Activated CD4-positive, alpha-beta T cell treated with anti-CD3 and anti-CD28 coated beads, Interleukin-2, Interleukin-4, amounts not matched to agents 100 ng/mL and 50 ng/mL, durations not matched to agents 16 hours and 8 hours (primary cell): ENCODE results near the gene WWC1.

Experiments
- DNase-seq: peaks from one replicate; pipeline ENCODE4 v3.0.0-alpha.2; 2020; ENCODE audit warnings: low spot score

WWC1 gene

DNA sequence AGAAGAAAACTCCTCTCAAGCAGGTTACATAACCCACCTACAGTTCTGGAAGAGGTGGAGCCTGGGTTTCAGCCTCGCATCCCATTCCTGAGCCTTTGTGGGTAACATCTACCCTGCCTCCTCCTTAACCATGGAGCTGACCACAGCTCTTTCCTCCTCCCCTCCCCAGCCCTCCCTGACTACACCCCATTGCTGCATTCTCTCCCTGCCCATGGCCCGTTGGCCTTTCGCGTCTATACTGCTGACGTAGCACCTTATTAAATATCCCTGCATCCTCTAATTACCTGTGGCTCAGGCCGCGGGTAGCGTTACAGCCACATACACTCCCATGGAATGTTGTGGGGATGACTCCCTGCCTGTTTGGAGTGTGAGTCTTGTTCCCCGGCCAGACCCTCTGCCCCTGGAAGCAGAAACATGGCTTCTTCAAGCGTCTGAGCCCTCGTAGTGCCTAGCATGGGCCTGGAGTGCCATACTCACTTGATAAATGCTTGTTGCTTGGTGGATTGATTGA is 72.8 kb downstream of the WWC1 start:
- no peak for DNase-seq

DNA sequence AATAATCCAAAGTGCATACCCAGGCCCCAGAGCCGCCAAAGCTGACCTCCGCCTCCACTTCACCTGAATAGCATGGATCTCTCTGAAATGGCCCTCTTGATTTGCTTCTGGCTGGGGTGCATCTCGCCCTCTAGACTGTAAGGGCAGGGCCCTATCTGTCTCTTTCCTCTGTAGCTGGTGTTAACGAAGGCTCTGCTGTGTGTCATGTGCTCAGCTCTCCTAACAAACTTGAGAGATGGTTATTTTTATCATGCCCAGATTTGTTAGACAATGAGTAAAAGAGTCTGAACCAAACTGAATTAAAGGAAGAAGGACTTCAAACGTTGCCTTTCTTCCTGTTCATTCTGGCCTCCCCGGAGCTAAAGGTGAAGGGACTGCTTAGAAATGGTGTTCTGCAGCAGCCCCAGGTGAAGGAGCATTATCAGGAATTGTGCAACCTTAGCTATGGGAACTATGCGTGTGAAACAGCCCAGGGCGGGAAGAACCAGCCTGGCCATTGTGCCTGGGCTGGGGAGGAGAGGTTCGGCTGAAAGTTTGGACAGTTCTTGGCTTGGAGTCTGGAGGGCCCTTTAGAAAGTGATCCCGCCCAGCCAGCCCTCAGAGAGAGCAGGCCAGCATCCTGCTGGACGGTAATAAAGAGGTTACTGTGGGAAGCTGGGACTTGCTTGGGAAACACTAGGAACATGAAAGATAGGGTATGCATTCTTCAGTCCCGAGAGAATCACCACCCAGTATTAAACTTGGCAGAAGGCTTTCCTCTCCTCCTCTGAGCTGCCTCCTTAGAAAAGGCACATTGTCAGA is 73.5 kb downstream of the WWC1 start:
- DNase-seq = no peak

DNA sequence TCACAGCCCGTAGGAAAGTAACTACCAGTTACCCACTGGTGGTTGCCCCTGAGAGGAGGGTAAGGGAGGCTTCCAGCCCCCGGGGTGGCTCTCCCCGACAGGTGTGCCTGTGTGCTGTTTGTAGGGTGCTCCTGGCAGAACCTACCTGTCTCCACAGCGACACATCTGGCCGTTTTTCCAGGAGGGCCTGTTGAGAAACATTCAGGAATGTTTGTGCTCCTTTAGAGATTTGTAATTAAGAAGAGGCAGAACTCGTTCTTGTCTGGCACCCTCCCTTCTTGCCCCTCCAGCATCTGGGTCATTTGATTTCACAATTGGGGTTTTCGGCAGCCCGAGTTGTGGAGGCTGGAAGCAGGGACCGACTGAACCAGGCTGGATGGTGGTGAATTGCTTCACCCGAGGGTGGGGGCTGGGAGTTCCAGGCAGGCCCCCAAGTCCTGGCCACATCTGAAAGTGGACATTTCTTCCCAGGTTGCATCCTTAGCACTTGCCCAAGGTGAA is 74.2 kb downstream of the WWC1 start:
- DNase-seq = no peak

DNA sequence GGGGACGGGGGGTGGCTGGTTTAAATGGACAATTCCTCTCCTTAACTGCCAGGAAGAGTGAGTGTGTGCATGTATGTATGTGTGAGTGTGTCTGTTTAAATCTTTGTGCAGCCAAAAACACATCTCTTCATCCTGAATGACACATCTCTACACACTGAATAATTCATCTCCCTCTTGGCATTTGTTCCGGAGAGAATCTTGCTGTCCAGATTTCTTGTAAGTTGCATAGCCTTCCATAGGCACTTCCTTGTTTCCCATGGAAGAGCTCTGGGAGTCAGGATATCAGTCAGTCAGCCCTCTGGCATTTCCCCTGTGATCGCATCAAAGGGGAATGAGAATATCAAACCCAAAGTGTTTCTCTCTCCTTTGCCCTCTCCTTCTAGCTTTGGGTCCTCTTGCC is 74.7 kb downstream of the WWC1 start:
- DNase-seq = no peak

DNA sequence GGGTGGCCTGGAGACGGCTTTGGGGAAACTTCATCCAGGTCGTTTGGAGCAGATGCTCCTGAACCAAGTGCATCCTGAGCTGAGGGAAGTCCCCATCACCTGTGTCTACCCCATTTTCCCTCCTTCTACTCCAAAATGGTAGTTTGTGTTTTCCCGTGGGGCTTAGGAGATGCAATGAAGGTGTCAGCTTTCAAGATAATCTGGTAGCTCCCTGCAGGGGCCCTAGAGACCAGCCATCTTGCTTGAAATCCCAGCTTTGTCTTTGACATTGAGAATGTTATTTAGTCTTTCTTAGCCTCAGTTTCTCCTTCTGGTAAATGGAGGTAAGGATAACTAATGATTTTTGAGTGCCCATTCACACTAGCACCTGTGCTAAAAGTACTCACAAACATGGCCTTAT is 77.4 kb downstream of the WWC1 start:
- no peak for DNase-seq

DNA sequence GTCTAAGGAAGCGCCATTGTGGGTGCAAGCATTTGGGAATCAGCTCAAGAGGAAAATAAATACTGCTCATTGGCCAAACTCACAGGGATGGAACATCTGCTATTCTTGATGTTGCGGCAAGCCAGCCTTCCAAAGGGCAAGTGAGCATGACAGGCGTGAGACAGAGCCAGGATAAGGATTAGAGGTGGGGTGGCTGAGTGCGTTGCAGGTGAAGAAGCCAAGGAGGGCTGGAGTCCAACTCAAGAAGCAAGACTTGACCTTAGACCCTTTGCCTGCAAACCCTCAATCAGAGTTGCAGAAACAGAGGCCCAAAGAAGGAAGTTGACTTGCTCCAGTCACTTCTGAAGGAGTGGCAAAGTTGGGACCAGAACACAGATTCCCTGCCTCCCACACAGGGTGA is 79.4 kb downstream of the WWC1 start:
- no peak for DNase-seq

DNA sequence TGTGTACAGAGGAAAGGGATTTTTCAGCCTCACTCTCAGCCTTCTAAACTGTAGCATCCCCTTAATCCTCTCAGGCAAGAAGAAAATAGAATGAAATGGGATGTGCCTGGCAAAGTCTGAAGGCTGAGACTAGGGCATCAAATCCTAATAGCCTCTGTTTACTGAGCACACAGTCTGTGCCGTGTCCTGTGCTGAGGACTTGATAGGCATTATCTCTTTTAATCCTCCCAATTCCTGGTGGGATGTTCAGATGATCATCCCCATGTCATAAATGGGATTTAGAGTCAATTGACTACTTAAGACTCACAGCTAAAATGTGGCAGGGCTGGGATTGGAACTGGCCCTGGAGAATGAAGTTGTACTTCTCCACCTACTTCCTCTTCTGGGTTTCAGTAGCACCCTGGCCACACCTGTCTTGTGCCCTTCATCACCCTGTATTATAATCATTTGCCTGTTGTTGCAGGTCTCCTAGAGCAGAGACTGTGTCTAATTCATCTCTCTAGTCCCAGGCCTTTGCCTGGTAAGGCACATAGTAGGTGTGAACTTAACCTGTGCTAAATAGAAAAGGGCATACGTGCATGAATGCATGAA is 81.0 kb downstream of the WWC1 start:
- DNase-seq = no peak

DNA sequence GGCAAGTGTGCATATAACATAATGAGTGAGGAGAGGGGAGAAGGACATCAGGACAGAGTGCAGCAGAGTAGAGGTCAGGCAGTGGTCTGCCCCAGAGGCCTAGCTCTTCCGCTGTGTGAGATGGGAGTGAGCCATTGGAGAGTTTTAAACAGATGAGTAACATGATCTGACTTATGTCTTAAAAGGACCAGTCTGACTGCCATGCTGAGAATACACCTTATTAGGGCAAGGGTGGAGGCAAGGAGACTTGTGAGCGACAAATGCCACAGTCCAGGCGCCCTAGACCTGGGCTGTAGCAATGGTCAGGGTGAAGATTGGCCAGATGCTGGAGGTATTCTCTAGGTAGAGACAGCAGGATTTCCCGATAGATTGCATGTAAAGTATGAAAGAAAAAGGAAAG is 83.1 kb downstream of the WWC1 start:
- no peak for DNase-seq

DNA sequence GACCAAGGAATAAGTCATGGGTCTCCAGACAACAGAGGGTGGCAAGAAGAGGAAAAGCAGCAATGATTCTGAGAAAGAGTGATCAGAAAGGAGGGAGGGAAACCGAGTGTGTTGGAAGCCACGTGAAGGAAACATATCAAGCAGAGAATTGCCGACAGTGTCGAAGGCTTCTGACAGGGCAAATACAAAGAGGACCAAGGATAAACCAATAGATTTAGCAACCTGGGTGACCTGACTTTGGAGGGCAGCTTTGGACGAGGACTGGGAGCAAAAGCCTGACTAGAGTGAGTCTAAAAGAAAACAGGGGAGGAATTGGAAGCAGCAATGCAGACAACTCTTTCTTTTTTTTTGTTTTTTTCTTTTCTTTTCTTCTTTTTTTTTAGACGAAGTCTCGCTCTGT is 83.8 kb downstream of the WWC1 start:
- DNase-seq = no peak

DNA sequence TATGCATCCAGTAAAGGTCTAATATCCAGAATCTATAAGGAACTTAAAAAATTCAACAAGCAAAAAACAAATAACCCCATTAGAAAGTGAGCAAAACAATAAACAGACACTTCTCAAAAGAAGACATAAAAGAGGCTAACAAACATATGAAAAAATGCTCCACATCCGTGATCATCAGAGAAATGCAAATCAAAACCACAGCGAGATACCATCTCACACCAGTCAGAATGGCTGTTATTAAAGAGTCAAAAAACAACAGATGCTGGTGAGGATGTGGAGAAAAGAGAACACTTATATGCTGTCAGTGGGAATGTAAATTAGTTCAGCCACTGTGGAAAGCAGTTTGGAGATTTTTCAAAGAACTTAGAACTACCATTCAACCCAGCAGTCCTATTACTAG is 86.1 kb downstream of the WWC1 start:
- DNase-seq = peak; percentile 7

DNA sequence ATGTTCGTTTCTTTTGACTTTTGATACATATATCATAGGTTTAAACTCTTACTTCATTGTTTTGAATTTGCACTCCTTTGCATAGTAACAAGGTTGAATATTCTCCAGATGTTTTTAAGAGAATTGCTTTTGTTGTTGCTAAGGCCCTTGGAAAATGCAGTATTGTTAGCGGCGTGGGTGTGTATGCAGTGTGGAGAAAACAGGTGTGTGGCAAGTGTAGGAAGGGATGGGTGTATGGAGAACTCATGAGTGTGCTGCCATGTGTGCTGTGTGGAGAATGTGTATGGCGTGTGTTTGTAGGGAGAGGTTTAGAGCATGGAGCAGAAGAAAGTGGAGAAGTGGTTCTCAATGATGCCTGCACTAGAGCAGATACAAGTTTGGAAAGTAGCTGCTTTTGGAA is 87.3 kb downstream of the WWC1 start:
- DNase-seq = no peak

DNA sequence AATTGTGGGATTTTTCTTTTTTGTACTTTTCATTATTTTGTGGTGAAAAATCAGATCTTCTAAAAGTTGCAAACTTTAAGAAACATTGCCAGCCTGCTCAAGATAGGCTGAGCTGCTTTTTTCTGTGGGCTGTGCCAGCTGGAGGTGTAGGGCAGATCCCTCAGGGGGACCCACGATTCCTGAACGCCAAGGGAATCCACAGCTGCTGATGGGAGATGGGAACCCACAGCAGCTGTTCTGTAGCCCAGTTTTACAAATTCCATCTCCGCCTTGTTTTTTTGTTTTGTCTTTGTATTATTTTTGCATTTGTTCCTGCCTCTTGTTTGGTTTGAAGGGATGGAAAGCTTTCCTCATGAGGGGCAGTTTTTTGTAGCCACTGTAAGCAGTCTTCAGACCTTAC is 91.0 kb downstream of the WWC1 start:
- no peak for DNase-seq

DNA sequence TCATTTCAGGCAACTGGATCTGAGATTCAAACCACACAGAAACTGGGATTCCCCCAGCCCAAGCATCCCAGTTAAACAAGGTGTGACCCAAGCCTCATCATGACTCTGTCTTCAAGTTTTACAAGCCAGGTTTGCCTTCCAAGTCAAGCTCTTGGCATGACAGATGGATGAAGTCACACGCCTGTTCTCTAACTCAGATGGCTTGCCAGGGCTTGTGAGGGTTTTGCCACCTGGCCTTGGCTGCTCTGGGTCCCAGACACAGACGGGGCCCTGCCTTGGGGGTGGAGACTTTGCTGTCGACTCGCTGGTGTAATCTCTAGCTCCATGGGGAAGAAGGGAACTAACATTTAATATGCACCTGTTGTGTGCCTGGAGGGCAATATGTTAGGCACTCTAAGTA is 99.0 kb downstream of the WWC1 start:
- DNase-seq = no peak

DNA sequence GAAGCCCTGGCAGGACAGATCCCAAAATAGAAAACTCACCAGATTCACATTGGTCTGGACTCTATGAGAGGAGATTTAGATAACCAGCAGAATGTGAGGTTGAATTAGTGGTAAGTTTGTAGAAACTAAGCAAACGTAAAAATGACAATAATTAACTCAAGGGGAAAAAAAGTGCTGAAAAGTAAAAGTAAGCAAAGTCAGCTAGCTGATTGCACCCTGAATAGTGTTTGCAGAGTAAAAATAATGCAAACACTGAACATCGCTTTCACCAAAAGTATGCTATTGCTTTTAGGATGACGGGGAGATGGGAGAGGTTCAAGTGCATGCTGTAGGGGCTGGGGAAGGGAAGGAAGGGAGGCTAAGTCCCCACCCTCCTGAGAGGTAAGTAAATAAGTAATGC is 102.3 kb downstream of the WWC1 start:
- DNase-seq = no peak

DNA sequence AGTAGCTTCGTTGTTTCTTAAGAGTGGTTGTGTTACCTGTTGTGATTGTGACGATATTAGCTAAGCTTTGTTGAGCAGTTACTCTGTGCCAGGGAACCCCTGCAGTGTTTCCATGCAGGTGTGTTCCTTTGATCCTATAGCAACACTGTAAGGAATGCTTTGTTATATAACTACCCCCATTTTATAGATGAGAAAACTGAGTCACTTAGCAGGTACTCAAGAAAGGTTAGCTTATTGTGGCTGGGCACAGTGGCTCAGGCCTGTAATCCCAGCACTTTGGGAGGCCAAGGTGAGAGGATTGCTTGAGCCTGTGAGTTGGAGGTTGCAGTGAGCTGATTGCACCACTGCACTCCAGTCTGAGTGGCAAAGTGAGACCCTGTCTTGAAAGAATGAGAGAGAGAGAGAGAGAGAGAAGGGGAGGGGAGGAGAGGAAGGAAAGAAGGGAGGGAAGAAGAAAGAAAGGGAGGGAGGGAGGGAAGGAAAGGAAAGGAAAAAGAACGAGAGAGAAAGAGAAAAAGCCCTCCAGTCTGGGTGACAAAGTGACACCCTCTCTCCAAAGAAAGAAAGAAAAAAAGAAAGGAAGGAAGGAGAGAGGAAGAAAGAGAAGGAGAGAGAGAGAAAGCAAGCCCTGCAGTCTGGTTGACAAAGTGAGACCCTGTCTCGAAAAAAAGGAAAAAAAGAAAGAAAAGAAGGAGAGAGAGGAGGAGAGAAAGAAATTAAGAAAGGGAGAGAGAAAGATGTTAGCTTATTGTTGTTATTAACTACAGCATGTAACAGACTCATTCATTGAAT is 109.2 kb downstream of the WWC1 start:
- DNase-seq = no peak

DNA sequence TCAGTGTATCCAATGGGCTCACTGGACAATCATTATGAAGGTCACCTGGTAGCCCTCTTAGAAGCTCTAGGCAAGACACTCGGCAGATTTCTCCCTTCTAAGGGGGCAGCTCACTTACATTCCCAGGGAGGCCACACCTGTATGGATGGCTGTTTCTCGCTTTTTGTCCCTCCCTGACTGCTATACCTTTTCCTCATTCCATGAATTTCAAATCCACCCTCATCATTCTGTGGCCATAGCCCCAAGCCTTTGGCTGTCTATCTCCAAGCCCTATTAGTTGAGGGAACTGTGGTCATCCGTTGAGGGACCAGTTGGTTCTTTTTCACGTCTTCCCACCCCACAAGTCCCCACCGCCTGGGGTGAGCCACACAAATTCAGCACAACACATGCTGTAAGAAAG is 109.8 kb downstream of the WWC1 start:
- no peak for DNase-seq

DNA sequence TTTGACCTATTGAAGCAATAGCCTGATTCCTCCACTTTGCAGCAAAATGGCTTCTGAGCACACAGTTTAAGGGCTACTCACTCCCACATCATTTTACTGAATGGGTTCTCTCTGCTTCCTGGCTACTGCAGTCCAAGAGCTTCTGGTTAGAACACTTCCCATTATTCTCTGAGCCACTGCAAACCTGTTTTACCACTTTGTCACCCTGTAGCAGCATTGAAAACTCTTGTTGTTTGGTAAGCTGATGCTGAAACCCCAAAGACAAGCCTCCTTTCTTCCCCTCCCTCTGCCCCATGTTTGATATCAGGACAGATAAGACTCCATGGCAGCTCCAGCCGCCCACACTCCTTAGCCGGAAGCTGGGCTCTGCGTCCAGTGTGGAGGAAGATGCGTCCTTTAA is 110.4 kb downstream of the WWC1 start:
- DNase-seq = no peak

DNA sequence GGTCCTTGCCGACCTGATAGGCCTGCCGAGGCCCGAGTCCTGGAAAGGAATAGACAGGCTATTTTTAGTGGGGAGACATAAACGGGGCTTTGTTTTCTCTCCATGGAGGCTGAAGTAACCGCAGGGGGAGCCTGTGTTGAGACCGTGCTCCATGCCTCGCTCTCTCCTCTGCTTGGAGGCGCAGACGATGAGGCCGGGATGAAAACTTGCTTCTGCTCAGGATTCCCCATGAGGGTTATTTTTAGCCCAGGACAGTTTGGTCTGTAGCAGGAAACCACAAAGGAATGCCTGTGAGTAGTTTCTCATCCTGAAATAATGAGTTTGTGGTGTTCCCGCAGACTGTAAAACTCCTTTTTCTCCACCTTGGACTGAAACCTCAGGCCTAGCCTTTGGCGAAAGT is 112.9 kb downstream of the WWC1 start:
- DNase-seq = no peak

DNA sequence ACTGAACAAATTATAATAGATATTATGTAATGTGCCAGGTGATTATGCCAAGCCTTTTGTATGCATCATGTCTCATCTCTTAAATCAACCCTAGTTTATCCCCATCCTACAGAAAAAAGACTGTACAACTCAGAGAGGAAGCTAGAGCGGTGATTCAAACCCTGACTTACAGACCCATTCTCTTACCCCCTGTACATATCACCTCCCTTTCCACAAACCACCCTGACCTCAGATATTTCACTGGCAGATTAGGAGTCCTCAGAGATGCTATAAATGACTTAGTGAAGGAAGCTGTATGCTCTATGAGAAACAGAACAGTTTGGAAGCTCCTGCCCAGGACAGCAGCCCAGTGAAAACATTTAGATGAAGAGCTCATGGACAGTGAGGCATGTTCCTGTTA is 115.8 kb downstream of the WWC1 start:
- DNase-seq = peak; percentile 52

DNA sequence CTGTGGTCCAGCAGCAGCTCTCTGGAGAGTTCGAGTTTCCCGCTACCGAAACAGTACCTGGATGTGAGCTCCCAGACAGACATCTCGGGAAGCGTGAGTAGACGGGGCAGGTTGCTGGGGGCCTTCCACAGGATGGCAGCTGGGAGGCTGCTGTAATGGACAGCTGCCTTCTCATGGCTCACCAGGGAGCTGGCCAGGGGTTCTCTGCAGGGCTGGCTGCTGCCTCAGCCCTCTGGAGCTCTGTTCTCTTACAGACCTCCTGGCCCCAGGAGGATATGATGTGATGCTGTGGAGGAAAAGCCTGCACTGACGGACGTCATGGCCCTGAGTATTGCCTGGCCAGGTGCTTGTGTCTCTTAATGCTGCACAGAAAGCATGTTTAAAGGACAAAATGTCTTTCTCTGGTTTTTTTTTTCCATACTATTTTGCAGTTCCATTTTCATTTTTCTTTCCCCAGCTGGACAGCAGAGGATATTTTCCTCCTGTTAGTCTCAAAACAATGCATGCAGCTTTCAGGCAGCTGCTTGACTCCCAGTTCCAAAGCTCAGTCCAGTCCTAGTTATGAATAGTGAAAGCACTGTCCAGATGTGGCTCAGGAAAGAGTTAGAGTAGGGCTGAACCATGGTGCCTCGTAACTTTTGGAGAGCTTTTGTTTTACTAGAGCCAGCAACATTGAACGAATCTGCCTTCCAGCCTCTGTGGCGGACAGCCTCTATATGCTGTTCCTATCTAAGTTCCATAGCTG is 117.3 kb downstream of the WWC1 start:
- no peak for DNase-seq

DNA sequence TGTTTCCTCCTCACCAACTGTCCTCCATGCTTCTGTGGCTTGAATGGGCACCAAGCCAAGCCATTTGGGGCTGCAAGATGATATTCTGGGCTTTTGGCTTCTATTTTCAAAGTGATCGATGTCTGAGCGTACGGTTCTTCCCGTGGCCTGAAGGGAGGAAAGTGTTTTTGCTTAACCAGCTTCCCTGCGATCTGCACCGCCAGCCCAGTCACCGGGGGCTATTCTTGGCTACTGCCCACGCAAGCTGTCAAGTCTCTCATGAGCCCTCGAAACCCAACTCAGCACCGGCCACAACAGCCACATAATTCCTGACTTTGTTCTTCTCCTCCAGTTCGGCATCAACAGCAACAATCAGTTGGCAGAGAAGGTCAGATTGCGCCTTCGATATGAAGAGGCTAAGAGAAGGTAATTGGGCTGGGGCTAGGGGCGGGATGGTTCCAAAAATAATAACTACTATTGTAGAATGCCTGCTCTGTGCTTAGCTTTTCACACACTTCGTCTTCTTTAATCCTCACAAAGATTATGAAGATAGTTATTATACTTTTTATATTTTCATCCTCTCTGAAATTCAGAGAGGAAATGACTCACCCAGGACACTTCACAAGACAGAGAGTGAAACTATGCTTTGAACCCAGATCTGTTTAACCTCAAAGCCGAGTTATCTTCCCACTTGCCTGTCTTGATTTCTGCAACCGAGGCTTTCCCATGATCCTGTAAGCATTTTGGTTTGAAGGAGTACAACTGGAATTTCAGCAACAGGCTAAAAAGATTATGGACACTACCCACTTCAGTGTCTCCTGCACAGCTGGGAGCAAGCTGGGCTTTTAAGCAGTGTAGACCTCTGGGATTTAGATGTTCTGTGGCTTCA is 118.4 kb downstream of the WWC1 start:
- peak; percentile 58 for DNase-seq
